ENCODE measurements around the gene NRDC. TPM values are rescaled to one million over a fixed set of nuclear protein-coding genes. Genes with fewer than 3 reads are reported as not detected.
A peak's percentile ranks its signal among the peaks of the same experiment; 100 is the strongest.

NRDC gene
- total and polyA plus RNA-seq, 10 of the 15 experiments (the other 5 are each of a cell fraction or from before 2014, with no cell fraction given): 50.1 to 134 (median 90.4) TPM

DNA sequence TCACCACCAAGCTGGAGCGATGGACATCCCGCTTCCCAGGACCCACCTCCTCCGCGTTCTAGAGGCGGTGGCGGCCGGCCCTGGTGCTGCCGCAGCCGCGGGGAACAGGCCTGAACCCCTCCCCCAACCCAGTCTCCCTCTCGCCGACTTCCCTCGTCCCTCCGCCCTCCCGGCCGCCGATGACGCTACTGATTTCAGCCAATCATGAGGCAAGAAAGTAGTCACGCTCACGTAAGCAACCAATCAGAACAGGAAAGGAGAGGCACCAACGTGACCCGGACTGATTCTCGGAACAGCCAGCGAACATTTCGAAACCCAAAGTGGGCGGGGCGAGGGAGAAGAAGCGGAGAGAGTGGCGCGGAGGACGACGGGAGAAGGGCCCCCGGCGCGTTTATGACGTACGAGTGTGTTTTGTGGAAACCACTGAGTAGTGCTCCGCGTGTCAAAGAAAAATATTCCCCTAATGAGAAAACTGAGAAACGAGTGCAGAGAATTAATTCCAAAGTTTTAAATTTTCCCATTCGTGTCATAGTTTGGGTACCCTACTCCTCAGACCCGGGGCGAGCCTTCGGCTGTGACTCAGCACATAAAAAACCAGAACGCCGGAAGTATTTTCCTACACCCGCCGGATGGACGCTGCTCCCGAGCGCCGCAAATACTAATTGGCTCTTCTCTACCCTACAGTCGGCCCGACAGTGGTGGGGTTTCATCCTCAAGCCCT is at the start of gene NRDC (continued):
- TF ChIP-seq MTA3 (IDR thresholded peaks at IDR 0.05; ENCODE audit: borderline replicate concordance, low read length) (no peak), SREBF1 (IDR thresholded peaks at IDR 0.05; ENCODE audit: low read length) (no peak), POLR2A (IDR thresholded peaks at IDR 0.05; ENCODE audit: low read depth, low read length) (peak; percentile 95), BRCA1 (IDR thresholded peaks at IDR 0.05; ENCODE audit: low read depth, low read length) (no peak), TCF3 (IDR thresholded peaks at IDR 0.05; ENCODE audit: borderline replicate concordance, insufficient read depth, low read depth, low read length) (no peak), RUNX3 (IDR thresholded peaks at IDR 0.05; ENCODE audit: low read length) (peak; percentile 85), TAF1 (IDR thresholded peaks at IDR 0.05; ENCODE audit: borderline replicate concordance, low read depth, low read length) (peak; percentile 99)
- TF ChIP-seq, protein P1, sequence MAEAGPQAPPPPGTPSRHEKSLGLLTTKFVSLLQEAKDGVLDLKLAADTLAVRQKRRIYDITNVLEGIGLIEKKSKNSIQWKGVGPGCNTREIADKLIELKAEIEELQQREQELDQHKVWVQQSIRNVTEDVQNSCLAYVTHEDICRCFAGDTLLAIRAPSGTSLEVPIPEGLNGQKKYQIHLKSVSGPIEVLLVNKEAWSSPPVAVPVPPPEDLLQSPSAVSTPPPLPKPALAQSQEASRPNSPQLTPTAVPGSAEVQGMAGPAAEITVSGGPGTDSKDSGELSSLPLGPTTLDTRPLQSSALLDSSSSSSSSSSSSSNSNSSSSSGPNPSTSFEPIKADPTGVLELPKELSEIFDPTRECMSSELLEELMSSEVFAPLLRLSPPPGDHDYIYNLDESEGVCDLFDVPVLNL (IDR thresholded peaks at IDR 0.05; ENCODE audit: low read depth, low read length): 0 out of 2 replicates have a peak, but pooled peaks have one; percentile 20
- TF ChIP-seq, protein P2, sequence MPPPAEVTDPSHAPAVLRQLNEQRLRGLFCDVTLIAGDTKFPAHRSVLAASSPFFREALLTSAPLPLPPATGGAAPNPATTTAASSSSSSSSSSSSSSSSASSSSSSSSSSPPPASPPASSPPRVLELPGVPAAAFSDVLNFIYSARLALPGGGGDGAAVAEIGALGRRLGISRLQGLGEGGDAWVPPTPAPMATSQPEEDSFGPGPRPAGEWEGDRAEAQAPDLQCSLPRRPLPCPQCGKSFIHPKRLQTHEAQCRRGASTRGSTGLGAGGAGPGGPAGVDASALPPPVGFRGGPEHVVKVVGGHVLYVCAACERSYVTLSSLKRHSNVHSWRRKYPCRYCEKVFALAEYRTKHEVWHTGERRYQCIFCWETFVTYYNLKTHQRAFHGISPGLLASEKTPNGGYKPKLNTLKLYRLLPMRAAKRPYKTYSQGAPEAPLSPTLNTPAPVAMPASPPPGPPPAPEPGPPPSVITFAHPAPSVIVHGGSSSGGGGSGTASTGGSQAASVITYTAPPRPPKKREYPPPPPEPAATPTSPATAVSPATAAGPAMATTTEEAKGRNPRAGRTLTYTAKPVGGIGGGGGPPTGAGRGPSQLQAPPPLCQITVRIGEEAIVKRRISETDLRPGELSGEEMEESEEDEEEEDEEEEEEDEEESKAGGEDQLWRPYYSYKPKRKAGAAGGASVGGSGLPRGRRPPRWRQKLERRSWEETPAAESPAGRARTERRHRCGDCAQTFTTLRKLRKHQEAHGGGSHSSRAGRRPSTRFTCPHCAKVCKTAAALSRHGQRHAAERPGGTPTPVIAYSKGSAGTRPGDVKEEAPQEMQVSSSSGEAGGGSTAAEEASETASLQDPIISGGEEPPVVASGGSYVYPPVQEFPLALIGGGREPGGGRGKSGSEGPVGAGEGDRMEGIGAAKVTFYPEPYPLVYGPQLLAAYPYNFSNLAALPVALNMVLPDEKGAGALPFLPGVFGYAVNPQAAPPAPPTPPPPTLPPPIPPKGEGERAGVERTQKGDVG (CRISPR knock-in tag; IDR thresholded peaks at IDR 0.05): no peak

Data from GM12878 (cell line).